K562 (cell line): ENCODE data around the gene PREX1. TPM values are rescaled to one million over a fixed set of nuclear protein-coding genes. Genes with fewer than 3 reads are reported as not detected.

Source experiments
- ATAC-seq: fragments of 200-7000 bp; cut with Tn5 transposase; 3 replicates; pipeline ENCODE4 v1.9.1; 2020; ENCODE audit warnings: moderate library complexity
- BruUV-seq: library from RNA; stranded (reverse); fragments of 400-500 nt; replicated peaks from 2 replicates; lab custom pipeline; 2021; lab: Mats Ljungman, UMichigan
- CTCF ChIA-PET: fragments of 300-600 bp; formaldehyde crosslinking; extraction: SDS; loops from one replicate; lab custom pipeline; 2021; ENCODE audit warnings: low intra/inter-chr PET ratio; lab: Yijun Ruan, JAX
- POLR2A ChIA-PET: fragments of 300-600, 350-650 bp; sonication (Branson Sonifier 250); formaldehyde crosslinking; extraction: SDS; loops from one replicate; lab custom pipeline; 2021; ENCODE audit warnings: antibody characterized with exemption, inconsistent platforms; lab: Yijun Ruan, JAX
- DNase-seq, 4 experiments: peaks; one replicate each; pipeline versions ENCODE4 v3.0.0 to v3.0.0-alpha.2; 2011 to 2018; ENCODE audit warnings: low spot score in 3 of 4, mixed read lengths in 3 of 4; ENCODE audit errors: extremely low read depth in 1 of 4
- FAIRE-seq: peaks from 2 replicates; lab custom pipeline; 2011; peaks lifted over from hg19 to GRCh38; lab: Jason Lieb, UNC
- H2AFZ ChIP-seq: 2 replicates; pipeline ENCODE4 v1.6.0; 2011; ENCODE audit warnings: low read depth, low read length, control low read depth, inconsistent platforms
- H3K27ac ChIP-seq: fragments of 200-600 bp; 3 replicates; pipeline ENCODE4 v1.8.0; 2011; ENCODE audit warnings: low read depth, mild to moderate bottlenecking, control low read depth, inconsistent platforms, low read length, moderate library complexity, mixed read lengths; ENCODE audit errors: extremely low read depth
- H3K27me3 ChIP-seq, 2 experiments: fragments of 300-600 bp in 1 of 2; 2 replicates in 1 of 2; 3 replicates in 1 of 2; pipeline versions ENCODE4 v1.6.0 to v1.8.0; 2011; ENCODE audit warnings: inconsistent platforms in 2 of 2, low read length in 2 of 2, mild to moderate bottlenecking in 1 of 2, mixed read lengths in 1 of 2, moderate library complexity in 1 of 2; ENCODE audit not compliant: control insufficient read depth in 2 of 2, insufficient read depth in 2 of 2
- H3K36me3 ChIP-seq: fragments of 300-600 bp; 3 replicates; pipeline ENCODE4 v1.8.0; 2011; ENCODE audit warnings: mild to moderate bottlenecking, low read length, inconsistent platforms; ENCODE audit not compliant: control insufficient read depth, insufficient read depth
- H3K4me1 ChIP-seq, 2 experiments: fragments of 200-600 bp in 1 of 2; replicated peaks in 1 of 2; 2 replicates in 1 of 2; 3 replicates in 1 of 2; pipeline versions ENCODE4 v1.5.1 to v1.8.0; 2011; ENCODE audit warnings: inconsistent platforms in 2 of 2, low read length in 2 of 2, mild to moderate bottlenecking in 1 of 2, mixed read lengths in 1 of 2, moderate library complexity in 1 of 2; ENCODE audit not compliant: control insufficient read depth in 2 of 2, insufficient read depth in 2 of 2
- H3K4me2 ChIP-seq: 2 replicates; pipeline ENCODE4 v1.6.1; 2011; ENCODE audit warnings: low read length, control low read depth, inconsistent platforms, mixed read lengths; ENCODE audit not compliant: insufficient read depth
- H3K4me3 ChIP-seq: fragments of 200-600 bp; sonication (generic), shearing (Covaris generic); 2 replicates; pipeline ENCODE4 v1.5.1; 2016; ENCODE audit warnings: control low read depth, inconsistent platforms
- H3K79me2 ChIP-seq: fragments of 200-600 bp; 3 replicates; pipeline ENCODE4 v1.8.0; 2011; ENCODE audit warnings: low read length, inconsistent platforms; ENCODE audit not compliant: control insufficient read depth, insufficient read depth
- H3K9ac ChIP-seq, 2 experiments: 2 replicates each; pipeline versions ENCODE4 v1.6.0 to v1.6.1; 2011; ENCODE audit warnings: low read depth in 2 of 2, low read length in 2 of 2, control low read depth in 1 of 2, inconsistent platforms in 1 of 2, mild to moderate bottlenecking in 1 of 2, mixed read lengths in 1 of 2; ENCODE audit not compliant: insufficient read depth in 1 of 2
- H3K9me1 ChIP-seq: one replicate; pipeline ENCODE4 v1.6.0; 2011; ENCODE audit warnings: inconsistent platforms, mild to moderate bottlenecking, low read length, moderate library complexity; ENCODE audit not compliant: control insufficient read depth, insufficient read depth
- H3K9me3 ChIP-seq: replicated peaks from 2 replicates; pipeline ENCODE4 v1.5.1; 2011; ENCODE audit warnings: low read depth, low read length, inconsistent platforms; ENCODE audit not compliant: control insufficient read depth, insufficient read depth
- H4K20me1 ChIP-seq: replicated peaks from 2 replicates; pipeline ENCODE4 v1.6.1; 2011; ENCODE audit warnings: low read length, inconsistent platforms, mixed read lengths; ENCODE audit not compliant: control insufficient read depth, insufficient read depth
- CTBP1 ChIP-seq: fragments of 450-650 bp; IDR thresholded peaks from 2 replicates; pipeline ENCODE4 v1.6.1; 2016; ENCODE audit warnings: borderline replicate concordance
- DDX20 ChIP-seq: fragments of 450-650 bp; IDR thresholded peaks from 2 replicates; pipeline ENCODE4 v1.6.1; 2016; ENCODE audit warnings: missing genetic modification characterization, low read depth, mild to moderate bottlenecking, missing compliant biosample characterization, moderate library complexity
- MCM5 ChIP-seq: fragments of 450-650 bp; IDR thresholded peaks from 2 replicates; pipeline ENCODE4 v1.6.1; 2016; ENCODE audit warnings: low read depth
- NCOA2 ChIP-seq, 2 experiments: fragments of 450-650 bp; IDR thresholded peaks; 2 replicates each; pipeline ENCODE4 v1.6.1; 2018; ENCODE audit warnings: mild to moderate bottlenecking in 2 of 2, moderate library complexity in 1 of 2; ENCODE audit not compliant: partially characterized antibody in 2 of 2
- NR1H2 ChIP-seq: sonication (generic); formaldehyde crosslinking; IDR thresholded peaks from 2 replicates; pipeline ENCODE4 v1.4.0; 2020; ENCODE audit warnings: mild to moderate bottlenecking, missing genetic modification reagents
- POLR2AphosphoS5 ChIP-seq: IDR thresholded peaks from 2 replicates; pipeline ENCODE4 v1.6.1; 2011; ENCODE audit warnings: mild to moderate bottlenecking, low read depth, low read length, moderate library complexity; ENCODE audit not compliant: control insufficient read depth, insufficient read depth
- RBM22 ChIP-seq: fragments of 200-400 bp; formaldehyde crosslinking; IDR thresholded peaks from 2 replicates; pipeline ENCODE4 v1.6.1; 2018; ENCODE audit warnings: low read length, low read depth; ENCODE audit not compliant: poor library complexity, severe bottlenecking
- SREBF1 ChIP-seq: fragments of 150-350 bp; IDR thresholded peaks from 2 replicates; pipeline ENCODE4 v1.6.1; 2014; ENCODE audit warnings: antibody characterized with exemption, low read depth, low read length, borderline replicate concordance
- ZBTB17 ChIP-seq: fragments of 450-650 bp; formaldehyde crosslinking; IDR thresholded peaks from 2 replicates; pipeline ENCODE4 v1.4.0; 2020; ENCODE audit warnings: mild to moderate bottlenecking
- ZNF23 ChIP-seq: fragments of 250-450 bp; sonication (Bioruptor Pico); IDR thresholded peaks from 2 replicates; pipeline ENCODE4 v1.4.0; 2020; ENCODE audit warnings: mild to moderate bottlenecking
- ZNF24 ChIP-seq: fragments of 450-650 bp; IDR thresholded peaks from 2 replicates; pipeline ENCODE4 v1.6.1; 2016
- ZNF311 ChIP-seq: fragments of 250-450 bp; sonication (Bioruptor Pico); IDR thresholded peaks from 2 replicates; pipeline ENCODE4 v1.4.0; 2020; ENCODE audit warnings: mild to moderate bottlenecking, moderate library complexity
- ZNF668 ChIP-seq: fragments of 250-450 bp; sonication (Bioruptor Pico); IDR thresholded peaks from 2 replicates; pipeline ENCODE4 v1.8.0; 2022; ENCODE audit warnings: mild to moderate bottlenecking, inconsistent platforms
- ZNF79 ChIP-seq: fragments of 250-450 bp; sonication (Bioruptor Pico); IDR thresholded peaks from 2 replicates; pipeline ENCODE4 v1.4.0; 2020; ENCODE audit warnings: low read depth, mild to moderate bottlenecking, moderate library complexity
- WGBS: fragments of 100-300 bp; shearing (Covaris generic); methylation state at CpG from one replicate; pipeline ENCODE4 v1.1.6; 2016; ENCODE audit warnings: low coverage, mixed read lengths; ENCODE audit not compliant: insufficient coverage; ENCODE audit errors: missing lambda C conversion rate; 5-methylcytosine and 5-hydroxymethylcytosine counted together
- in situ Hi-C: fragments of 300-500 bp; cut with MboI; formaldehyde crosslinking; loops from 4 replicates; pipeline ENCODE4 v1.15.0; 2018; ENCODE audit warnings: inconsistent platforms, mixed read lengths
- intact Hi-C: fragments of 100-400 bp; cut with micrococcal nuclease; formaldehyde crosslinking; loops from 2 replicates; pipeline ENCODE4 v1.14.2; 2022
- polyA plus RNA-seq, 8 experiments: library from polyadenylated mRNA; depleted of rRNA in 4 of 8; stranded (reverse) in 5 of 8; unstranded in 3 of 8; fragments of >200 nt; fragmentation: Nextera tagmentation in 2 of 8; fragmentation: Illumina TruSeq in 1 of 8; extraction: Ambion mirVana in 2 of 8; extraction: Trizol in 1 of 8; gene quantifications; 2 replicates each; pipeline versions ENCODE4 v1.2.1 to v1.2.3, GENCODE V29; 2011 to 2014; ENCODE audit warnings: inconsistent platforms in 1 of 8, missing spikeins in 1 of 8
- total RNA-seq, 7 experiments: library from RNA; depleted of rRNA in 6 of 7; stranded (reverse); fragments of >200 nt in 6 of 7; fragmentation: Illumina TruSeq in 2 of 7; extraction: Trizol in 2 of 7; gene quantifications; 2 replicates each; pipeline versions ENCODE4 v1.2.1 to v1.2.3, GENCODE V29; 2011 to 2021; ENCODE audit warnings: low replicate concordance in 1 of 7
- TF ChIP-seq, protein P1 (sequence below): sonication (generic); formaldehyde crosslinking; IDR thresholded peaks from 2 replicates; pipeline ENCODE4 v1.4.0; 2020; ENCODE audit warnings: mild to moderate bottlenecking, missing genetic modification reagents
- TF ChIP-seq, protein P2 (sequence below): fragments of 450-650 bp; formaldehyde crosslinking; IDR thresholded peaks from 2 replicates; pipeline ENCODE4 v1.4.0; 2020; ENCODE audit warnings: mild to moderate bottlenecking, mixed read lengths
- TF ChIP-seq, protein P3 (sequence below): fragments of 450-650 bp; IDR thresholded peaks from 2 replicates; pipeline ENCODE4 v1.6.1; 2016; ENCODE audit warnings: antibody characterized with exemption
- TF ChIP-seq, protein P4 (sequence below): fragments of 450-650 bp; IDR thresholded peaks from 2 replicates; pipeline ENCODE4 v1.6.1; 2017; ENCODE audit warnings: mild to moderate bottlenecking, moderate library complexity

Gene PREX1
- total and polyA plus RNA-seq, 9 of the 15 experiments (the other 6 are each of a cell fraction or from before 2014, with no cell fraction given): 0.37 to 10.4 (median 4.8) TPM

DNA sequence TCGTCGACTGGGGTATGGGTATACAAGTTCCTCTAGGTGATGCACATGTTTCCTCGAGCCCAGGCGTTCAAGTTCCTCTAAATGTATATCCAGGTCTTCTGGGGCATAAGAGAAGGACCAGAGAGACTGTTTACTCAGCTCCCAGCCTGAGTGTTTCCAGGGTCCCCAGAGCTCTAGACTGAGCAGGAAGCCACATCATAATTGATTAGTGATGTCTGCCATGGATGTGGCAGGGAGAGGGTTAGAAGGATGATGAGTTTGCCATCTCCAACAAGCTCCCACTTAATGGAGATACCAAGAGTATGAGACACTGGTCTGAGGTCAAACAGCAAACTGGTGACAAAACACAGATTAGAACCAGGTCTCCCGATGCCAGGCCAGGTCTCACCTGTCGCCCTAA, 74.8 kb downstream of the PREX1 start:
- no peak for DNase-seq
- no peak for ATAC-seq
- intact Hi-C loops (no loop called here), in situ Hi-C loops (no loop called here)
- Histone ChIP-seq H4K20me1 (no peaks in the 10 kb centered on the region), H3K27ac (no peak overlapping the region), H3K4me2 (no peak overlapping the region), H3K9me1 (no peaks in the 10 kb centered on the region), H3K4me3 (no peak overlapping the region), H3K9me3 (no peaks in the 10 kb centered on the region), H3K9ac (no peak overlapping the region), H3K4me1 (peaks cover 0 to 3% of the 10 kb centered on the region in 2 experiments; a peak in 1 of 5 replicates), H3K27me3 (no peaks in the 10 kb centered on the region; a peak in 1 of 5 replicates), H2AFZ (no peak overlapping the region), H3K36me3 (no peaks in the 10 kb centered on the region), H3K79me2 (no peaks in the 10 kb centered on the region)
- no peak for FAIRE-seq
- CTCF ChIA-PET: no interaction called here
- no TSS peak for BruUV-seq
- POLR2A ChIA-PET: no interaction called here
- TF ChIP-seq ZBTB17 (CRISPR knock-in tag) (0 out of 2 replicates have a peak, but pooled peaks have one; percentile 62), CTBP1 (no peak), ZNF79 (CRISPR knock-in tag) (no peak), POLR2AphosphoS5 (no peak), NCOA2 (IDR thresholded peaks at IDR 0.05; ENCODE audit: partially characterized antibody in 2 of 2) (no peak), ZNF668 (CRISPR knock-in tag) (no peak), ZNF311 (CRISPR knock-in tag) (no peak), SREBF1 (no peak), DDX20 (no peak), RBM22 (no peak), NR1H2 (CRISPR knock-in tag) (no peak), ZNF23 (CRISPR knock-in tag) (peak; percentile 82), ZNF24 (no peak), MCM5 (no peak)
- TF ChIP-seq, protein P1, sequence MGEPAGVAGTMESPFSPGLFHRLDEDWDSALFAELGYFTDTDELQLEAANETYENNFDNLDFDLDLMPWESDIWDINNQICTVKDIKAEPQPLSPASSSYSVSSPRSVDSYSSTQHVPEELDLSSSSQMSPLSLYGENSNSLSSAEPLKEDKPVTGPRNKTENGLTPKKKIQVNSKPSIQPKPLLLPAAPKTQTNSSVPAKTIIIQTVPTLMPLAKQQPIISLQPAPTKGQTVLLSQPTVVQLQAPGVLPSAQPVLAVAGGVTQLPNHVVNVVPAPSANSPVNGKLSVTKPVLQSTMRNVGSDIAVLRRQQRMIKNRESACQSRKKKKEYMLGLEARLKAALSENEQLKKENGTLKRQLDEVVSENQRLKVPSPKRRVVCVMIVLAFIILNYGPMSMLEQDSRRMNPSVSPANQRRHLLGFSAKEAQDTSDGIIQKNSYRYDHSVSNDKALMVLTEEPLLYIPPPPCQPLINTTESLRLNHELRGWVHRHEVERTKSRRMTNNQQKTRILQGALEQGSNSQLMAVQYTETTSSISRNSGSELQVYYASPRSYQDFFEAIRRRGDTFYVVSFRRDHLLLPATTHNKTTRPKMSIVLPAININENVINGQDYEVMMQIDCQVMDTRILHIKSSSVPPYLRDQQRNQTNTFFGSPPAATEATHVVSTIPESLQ (CRISPR knock-in tag): no peak
- TF ChIP-seq, protein P2, sequence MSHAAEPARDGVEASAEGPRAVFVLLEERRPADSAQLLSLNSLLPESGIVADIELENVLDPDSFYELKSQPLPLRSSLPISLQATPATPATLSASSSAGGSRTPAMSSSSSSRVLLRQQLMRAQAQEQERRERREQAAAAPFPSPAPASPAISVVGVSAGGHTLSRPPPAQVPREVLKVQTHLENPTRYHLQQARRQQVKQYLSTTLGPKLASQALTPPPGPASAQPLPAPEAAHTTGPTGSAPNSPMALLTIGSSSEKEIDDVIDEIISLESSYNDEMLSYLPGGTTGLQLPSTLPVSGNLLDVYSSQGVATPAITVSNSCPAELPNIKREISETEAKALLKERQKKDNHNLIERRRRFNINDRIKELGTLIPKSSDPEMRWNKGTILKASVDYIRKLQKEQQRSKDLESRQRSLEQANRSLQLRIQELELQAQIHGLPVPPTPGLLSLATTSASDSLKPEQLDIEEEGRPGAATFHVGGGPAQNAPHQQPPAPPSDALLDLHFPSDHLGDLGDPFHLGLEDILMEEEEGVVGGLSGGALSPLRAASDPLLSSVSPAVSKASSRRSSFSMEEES: no peak
- TF ChIP-seq, protein P3, sequence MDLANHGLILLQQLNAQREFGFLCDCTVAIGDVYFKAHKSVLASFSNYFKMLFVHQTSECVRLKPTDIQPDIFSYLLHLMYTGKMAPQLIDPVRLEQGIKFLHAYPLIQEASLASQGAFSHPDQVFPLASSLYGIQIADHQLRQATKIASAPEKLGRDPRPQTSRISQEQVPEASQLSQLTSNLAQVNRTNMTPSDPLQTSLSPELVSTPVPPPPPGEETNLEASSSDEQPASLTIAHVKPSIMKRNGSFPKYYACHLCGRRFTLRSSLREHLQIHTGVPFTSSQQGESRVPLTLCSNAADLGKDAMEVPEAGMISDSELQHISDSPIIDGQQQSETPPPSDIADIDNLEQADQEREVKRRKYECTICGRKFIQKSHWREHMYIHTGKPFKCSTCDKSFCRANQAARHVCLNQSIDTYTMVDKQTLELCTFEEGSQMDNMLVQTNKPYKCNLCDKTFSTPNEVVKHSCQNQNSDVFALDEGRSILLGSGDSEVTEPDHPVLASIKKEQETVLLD: no peak
- TF ChIP-seq, protein P4, sequence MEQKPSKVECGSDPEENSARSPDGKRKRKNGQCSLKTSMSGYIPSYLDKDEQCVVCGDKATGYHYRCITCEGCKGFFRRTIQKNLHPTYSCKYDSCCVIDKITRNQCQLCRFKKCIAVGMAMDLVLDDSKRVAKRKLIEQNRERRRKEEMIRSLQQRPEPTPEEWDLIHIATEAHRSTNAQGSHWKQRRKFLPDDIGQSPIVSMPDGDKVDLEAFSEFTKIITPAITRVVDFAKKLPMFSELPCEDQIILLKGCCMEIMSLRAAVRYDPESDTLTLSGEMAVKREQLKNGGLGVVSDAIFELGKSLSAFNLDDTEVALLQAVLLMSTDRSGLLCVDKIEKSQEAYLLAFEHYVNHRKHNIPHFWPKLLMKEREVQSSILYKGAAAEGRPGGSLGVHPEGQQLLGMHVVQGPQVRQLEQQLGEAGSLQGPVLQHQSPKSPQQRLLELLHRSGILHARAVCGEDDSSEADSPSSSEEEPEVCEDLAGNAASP: no peak
- 20% methylated on average over 6 of the region's 6 CpGs for WGBS
